Kidney (tissue), 14 donors: ENCODE data around the gene WDR53. TPM values are rescaled to one million over a fixed set of nuclear protein-coding genes. Genes with fewer than 3 reads are reported as not detected.

Source experiments
- DNase-seq, 5 donors: peaks; one replicate each; pipeline ENCODE4 v3.0.0-alpha.2; 2013 to 2020
- FAIRE-seq: peaks from 2 replicates; lab custom pipeline; 2012; peaks lifted over from hg19 to GRCh38; lab: Jason Lieb, UNC
- H3K27ac ChIP-seq, 2 donors: one replicate each; pipeline ENCODE4 v1.7.0; 2013; ENCODE audit warnings: low read depth in 2 of 2, low read length in 2 of 2, inconsistent platforms in 1 of 2
- H3K27me3 ChIP-seq: one replicate; pipeline ENCODE4 v1.7.1; 2013; ENCODE audit warnings: low read length, inconsistent platforms; ENCODE audit not compliant: control insufficient read depth, insufficient read depth
- H3K36me3 ChIP-seq, 3 donors: one replicate each; pipeline versions ENCODE4 v1.7.0 to v1.7.1; 2013; ENCODE audit warnings: low read length in 3 of 3, control low read depth in 1 of 3, inconsistent platforms in 1 of 3; ENCODE audit not compliant: insufficient read depth in 3 of 3, control insufficient read depth in 2 of 3
- H3K4me1 ChIP-seq, 3 donors: one replicate each; pipeline versions ENCODE4 v1.7.0 to v1.7.1; 2013; ENCODE audit warnings: low read length in 3 of 3, inconsistent platforms in 1 of 3, low read depth in 1 of 3; ENCODE audit not compliant: control insufficient read depth in 2 of 3, insufficient read depth in 2 of 3
- H3K4me3 ChIP-seq, 3 donors: one replicate each; pipeline versions ENCODE4 v1.7.0 to v1.8.1; 2013; ENCODE audit warnings: low read length in 3 of 3, control low read depth in 1 of 3, inconsistent platforms in 1 of 3
- H3K9ac ChIP-seq, 3 donors: one replicate each; pipeline versions ENCODE4 v1.7.0 to v1.7.1; 2013; ENCODE audit warnings: low read length in 3 of 3, control low read depth in 1 of 3, inconsistent platforms in 1 of 3
- H3K9me3 ChIP-seq, 3 donors: one replicate each; pipeline versions ENCODE4 v1.7.0 to v1.7.1; 2013; ENCODE audit warnings: low read length in 3 of 3, control low read depth in 1 of 3, inconsistent platforms in 1 of 3; ENCODE audit not compliant: control insufficient read depth in 2 of 3, insufficient read depth in 1 of 3
- CTCF ChIP-seq: IDR thresholded peaks from 3 replicates; pipeline ENCODE4 v1.5.1; 2012; ENCODE audit warnings: mild to moderate bottlenecking, moderate library complexity, borderline replicate concordance; ENCODE audit not compliant: insufficient read depth; ENCODE audit errors: extremely low read depth
- intact Hi-C: fragments of 100-400 bp; cut with DNase I; formaldehyde crosslinking; loops from one replicate; pipeline ENCODE4 v1.11.1; 2022
- polyA plus RNA-seq: library from polyadenylated mRNA; stranded (reverse); fragments of 350-450 nt; fragmentation: Illumina TruSeq; extraction: RNeasy Lipid Tissue Mini Kit (QIAGEN cat#74804); gene quantifications from one replicate; pipeline ENCODE4 v1.2.3, GENCODE V29; 2014; ENCODE audit warnings: low read depth, low replicate concordance; ENCODE audit not compliant: insufficient read depth
- total RNA-seq: library from RNA; stranded (reverse); fragmentation: NEBNext Ultra II Directional; extraction: Animal tissue kit (Norgen Biotek cat#: 25700); gene quantifications from one replicate; pipeline ENCODE4 v1.2.1, GENCODE V29; 2021
- donor health status: control.
- donor health status: control.
- donor health status: control.
- donor health status: control.
- donor health status: control.
- donor health status: DM: yes; HTN: yes; CAD: no.
- donor health status: Normal renal cell carcinoma (clear cell type).

WDR53 gene
- total and polyA plus RNA-seq, 2 donors from 2014 or later: 9.0 to 12.3 TPM

- intact Hi-C loops: no loop called here
- no peak for TF ChIP-seq CTCF
- DNase-seq: no peak
- Histone ChIP-seq H3K9ac (no peak overlapping the region), H3K9me3 (peaks cover 0 to 6% (median 5%) of the 10 kb centered on the region in 3 donors), H3K27ac (no peak overlapping the region), H3K36me3 (no peaks in the 10 kb centered on the region), H3K4me1 (peaks cover 0 to under 1% (median 0%) of the 10 kb centered on the region in 3 donors), H3K27me3 (no peaks in the 10 kb centered on the region), H3K4me3 (no peak overlapping the region)
- no peak for FAIRE-seq
Measured at GRCh38 chr3:196506687-196507086, 61.7 kb downstream of the WDR53 start.

GRCh38 chr3:196504556-196504955 is 63.8 kb downstream of the WDR53 start:
- Histone ChIP-seq H3K27ac (no peak overlapping the region), H3K27me3 (no peaks in the 10 kb centered on the region), H3K4me1 (peaks cover 0 to 8% (median 3%) of the 10 kb centered on the region in 3 donors), H3K4me3 (no peak overlapping the region), H3K9me3 (peaks cover 0 to 6% (median 5%) of the 10 kb centered on the region in 3 donors), H3K9ac (no peak overlapping the region), H3K36me3 (no peaks in the 10 kb centered on the region)
- FAIRE-seq (no peak), DNase-seq (no peak)
- intact Hi-C loops: no loop called here
- TF ChIP-seq CTCF: no peak

Other genes with a start within 250 kb of the WDR53 start
- gene TM4SF19, start 230.2 kb downstream of the WDR53 start, total RNA-seq: 0.50 TPM
- not detected for gene TM4SF19, start 230.2 kb downstream of the WDR53 start, polyA plus RNA-seq
- 46.9 TPM for gene UBXN7, start 136.1 kb downstream of the WDR53 start, total RNA-seq
- gene UBXN7, start 136.1 kb downstream of the WDR53 start, polyA plus RNA-seq: 2.8 TPM
- gene RNF168, start 64.8 kb downstream of the WDR53 start, total RNA-seq: 19.5 TPM
- 3.2 TPM for gene RNF168, start 64.8 kb downstream of the WDR53 start, polyA plus RNA-seq
- not detected for gene SMCO1, start 53.2 kb downstream of the WDR53 start, total RNA-seq
- not detected for gene SMCO1, start 53.2 kb downstream of the WDR53 start, polyA plus RNA-seq
- gene FBXO45, start 106 bp upstream of the WDR53 start, total RNA-seq: 7.0 TPM
- gene FBXO45, start 106 bp upstream of the WDR53 start, polyA plus RNA-seq: 2.5 TPM
- 11.6 TPM for gene NRROS, start 71.1 kb upstream of the WDR53 start, total RNA-seq
- gene NRROS, start 71.1 kb upstream of the WDR53 start, polyA plus RNA-seq: 2.0 TPM
- 1.5 TPM for gene CEP19, start 143.7 kb upstream of the WDR53 start, total RNA-seq
- 2.6 TPM for gene CEP19, start 143.7 kb upstream of the WDR53 start, polyA plus RNA-seq
- 19.6 TPM for gene PIGX, start 143.8 kb upstream of the WDR53 start, total RNA-seq
- 15.7 TPM for gene PIGX, start 143.8 kb upstream of the WDR53 start, polyA plus RNA-seq
- gene PAK2, start 171.3 kb upstream of the WDR53 start, total RNA-seq: 67.1 TPM
- gene PAK2, start 171.3 kb upstream of the WDR53 start, polyA plus RNA-seq: 13.4 TPM